ENCODE measurements around the gene CNNM2. TPM values are rescaled to one million over a fixed set of nuclear protein-coding genes. Genes with fewer than 3 reads are reported as not detected.

The CNNM2 gene
- 4.0 and 5.7 TPM in 2 replicates for total RNA-seq (2014; rRNA removed; shearing (Covaris generic))
- polyA plus RNA-seq (2016; fragmentation: Nextera tagmentation; extraction: Ambion mirVana): 1.0 and 1.3 TPM in 2 replicates

- 1 to 2% methylated on average over 69 to 78 of the region's 80 CpGs for WGBS, 2 experiments (ENCODE audit: low coverage in 1 of 2, low lambda C conversion rate in 2 of 2, missing lambda C conversion rate in 2 of 2)
- Histone ChIP-seq H3K4me1 (ENCODE audit: insufficient read depth) (no peaks in the 10 kb centered on the region), H3F3A (ENCODE audit: insufficient read depth) (no peaks in the 10 kb centered on the region), H3K36me3 (ENCODE audit: low read depth) (no peaks in the 10 kb centered on the region), H3K27me3 (replicated peaks; ENCODE audit: insufficient read depth) (no peaks in the 10 kb centered on the region), H2AFZ (peak within 1 kb of the TSS; percentile 97), H3K9ac (peak within 1 kb of the TSS; percentile 81), H3K9me2 (ENCODE audit: insufficient read depth) (no peaks in the 10 kb centered on the region), H3K4me3 (peak within 1 kb of the TSS; percentile 87), H4K20me1 (ENCODE audit: insufficient read depth) (no peaks in the 10 kb centered on the region), H3K27ac (peak within 1 kb of the TSS; percentile 69), H3K9me3 (ENCODE audit: low read depth) (no peaks in the 10 kb centered on the region), H3K4me2 (ENCODE audit: unreplicated experiment) (peak within 1 kb of the TSS; percentile 99), H3K79me2 (ENCODE audit: insufficient read depth) (no peaks in the 10 kb centered on the region)
- peak; percentile 100 for DNase-seq
- TF ChIP-seq EZH2phosphoT487 (IDR thresholded peaks at IDR 0.05; ENCODE audit: insufficient read depth, low read depth) (no peak), EZH2 (IDR thresholded peaks at IDR 0.05; ENCODE audit: insufficient read depth, poor library complexity, severe bottlenecking) (no peak)
- in situ Hi-C loops (cut with MboI): loop anchor here (10.0 kb wide), 1 partner anchor 317 kb away; no protein-coding TSS in a partner anchor
Observed at GRCh38 chr10:102917962-102918816, at the start of gene CNNM2. CNNM2 (plus strand) TSS chr10:102918294; CDS start chr10:102918481, 187 bp downstream.

- Histone ChIP-seq H3K4me2 (ENCODE audit: unreplicated experiment) (peak overlapping the region; percentile 86), H3K9me2 (ENCODE audit: insufficient read depth) (no peaks in the 10 kb centered on the region), H3K4me1 (ENCODE audit: insufficient read depth) (no peaks in the 10 kb centered on the region), H3K79me2 (ENCODE audit: insufficient read depth) (no peaks in the 10 kb centered on the region), H3K27me3 (replicated peaks; ENCODE audit: insufficient read depth) (no peaks in the 10 kb centered on the region), H3K4me3 (peak overlapping the region; percentile 68), H2AFZ (peak overlapping the region; percentile 79), H3K27ac (no peak overlapping the region), H3K9me3 (ENCODE audit: low read depth) (no peaks in the 10 kb centered on the region), H3K36me3 (ENCODE audit: low read depth) (no peaks in the 10 kb centered on the region), H3F3A (ENCODE audit: insufficient read depth) (no peaks in the 10 kb centered on the region), H4K20me1 (ENCODE audit: insufficient read depth) (no peaks in the 10 kb centered on the region), H3K9ac (peak overlapping the region; percentile 61)
- in situ Hi-C loops (cut with MboI): no loop called here
- TF ChIP-seq EZH2phosphoT487 (IDR thresholded peaks at IDR 0.05; ENCODE audit: insufficient read depth, low read depth): no peak
- TF ChIP-seq EZH2 (IDR thresholded peaks at IDR 0.05; ENCODE audit: insufficient read depth, poor library complexity, severe bottlenecking): no peak
- DNase-seq: peak; percentile 5
- 47 to 50% methylated on average over 5 of the region's 5 CpGs for WGBS, 2 experiments (ENCODE audit: low coverage in 1 of 2, low lambda C conversion rate in 2 of 2, missing lambda C conversion rate in 2 of 2)
Observed at GRCh38 chr10:102868911-102869257, 49.2 kb upstream of the CNNM2 start.

DNA sequence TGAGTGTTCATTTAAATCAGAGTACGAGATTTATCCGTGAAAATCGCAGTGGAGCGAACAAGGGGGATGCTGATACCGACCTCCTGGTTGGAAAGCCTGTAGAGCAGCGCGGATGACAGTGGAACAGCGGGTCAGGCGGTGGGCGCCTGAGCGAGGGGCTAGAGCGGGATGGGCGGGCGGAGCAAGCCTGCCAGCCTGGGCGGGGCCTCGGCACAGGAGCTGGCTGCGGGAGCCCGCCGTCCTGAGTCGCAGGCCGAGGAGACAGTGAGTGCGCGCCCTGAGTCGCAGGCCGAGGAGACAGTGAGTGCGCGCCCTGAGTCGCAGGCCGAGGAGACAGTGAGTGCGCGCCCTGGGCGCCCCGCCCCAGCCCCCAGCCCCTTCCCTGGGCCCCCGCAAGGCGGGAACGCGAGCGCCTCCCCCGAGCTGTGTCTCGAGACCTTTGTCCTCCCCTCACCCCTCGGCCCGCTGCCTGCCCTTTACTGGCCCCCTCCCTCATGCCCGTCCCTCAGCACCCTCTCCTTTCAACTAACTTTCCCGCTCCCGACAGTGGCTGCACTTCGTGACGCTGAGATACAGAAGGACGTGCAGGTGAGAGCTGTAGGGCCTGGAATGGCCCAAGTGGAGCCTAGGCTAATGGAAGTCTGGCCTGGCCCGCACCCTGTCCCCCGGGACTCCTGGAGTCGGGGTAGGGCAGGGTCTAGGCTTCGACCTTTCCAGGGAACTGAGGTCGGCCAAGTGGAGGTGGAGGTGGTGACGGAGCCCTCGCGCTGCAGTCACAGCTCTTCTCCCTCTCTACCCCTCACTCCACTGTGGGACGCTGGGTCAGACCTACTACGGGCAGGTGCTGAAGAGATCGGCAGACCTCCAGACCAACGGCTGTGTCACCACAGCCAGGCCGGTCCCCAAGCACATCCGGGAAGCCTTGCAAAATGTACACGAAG, 48.6 kb upstream of the CNNM2 start, which contains the start of gene AS3MT:
Gene AS3MT, plus strand, starts transcription at position 213 of the 941 bp plus-strand sequence. Its CDS starts 123 bp downstream, at position 336.
- Histone ChIP-seq H3K9me3 (ENCODE audit: low read depth) (no peaks in the 10 kb centered on the region), H4K20me1 (ENCODE audit: insufficient read depth) (no peaks in the 10 kb centered on the region), H3K27me3 (replicated peaks; ENCODE audit: insufficient read depth) (no peaks in the 10 kb centered on the region), H2AFZ (peak within 1 kb of the TSS; percentile 79), H3K27ac (no peak within 1 kb of the TSS), H3K4me3 (peak within 1 kb of the TSS; percentile 68), H3K79me2 (ENCODE audit: insufficient read depth) (no peaks in the 10 kb centered on the region), H3K4me1 (ENCODE audit: insufficient read depth) (no peaks in the 10 kb centered on the region), H3K9me2 (ENCODE audit: insufficient read depth) (no peaks in the 10 kb centered on the region), H3K36me3 (ENCODE audit: low read depth) (no peaks in the 10 kb centered on the region), H3F3A (ENCODE audit: insufficient read depth) (no peaks in the 10 kb centered on the region), H3K4me2 (ENCODE audit: unreplicated experiment) (peak within 1 kb of the TSS; percentile 86), H3K9ac (peak within 1 kb of the TSS; percentile 61)
- TF ChIP-seq EZH2 (IDR thresholded peaks at IDR 0.05; ENCODE audit: insufficient read depth, poor library complexity, severe bottlenecking) (no peak), EZH2phosphoT487 (IDR thresholded peaks at IDR 0.05; ENCODE audit: insufficient read depth, low read depth) (no peak)
- in situ Hi-C loops (cut with MboI): no loop called here
- DNase-seq: peak; percentile 53
- WGBS, 2 experiments (ENCODE audit: low coverage in 1 of 2, low lambda C conversion rate in 2 of 2, missing lambda C conversion rate in 2 of 2): 6 to 9% methylated on average over 37 to 53 of the region's 63 CpGs

DNA sequence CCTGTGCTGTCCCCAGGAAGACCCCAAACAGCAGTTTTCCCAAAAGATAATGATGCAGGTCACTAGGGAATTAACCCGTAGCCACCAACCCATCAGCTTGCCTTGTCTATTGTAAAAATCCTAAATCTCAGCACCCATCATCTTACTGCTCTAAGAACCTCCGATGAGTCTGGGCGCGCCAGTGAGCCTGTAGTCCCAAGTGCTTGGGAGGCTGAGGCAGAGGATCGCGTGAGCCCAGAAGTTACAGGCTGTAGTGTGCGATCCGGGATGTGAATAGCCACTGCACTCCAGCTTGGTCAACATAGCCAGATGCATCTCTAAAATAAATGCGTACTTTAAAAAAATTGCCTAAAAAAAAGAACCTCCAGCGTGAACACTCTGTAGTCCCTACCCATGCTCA, 47.9 kb upstream of the CNNM2 start:
- no peak overlapping the region for H3K9ac ChIP-seq
- DNase-seq: no peak
- no peaks in the 10 kb centered on the region for H3K4me1 ChIP-seq (ENCODE audit: insufficient read depth)
- H3K36me3 ChIP-seq (ENCODE audit: low read depth): no peaks in the 10 kb centered on the region
- no peaks in the 10 kb centered on the region for H3K9me3 ChIP-seq (ENCODE audit: low read depth)
- no peaks in the 10 kb centered on the region for H4K20me1 ChIP-seq (ENCODE audit: insufficient read depth)
- WGBS, 2 experiments (ENCODE audit: low coverage in 1 of 2, low lambda C conversion rate in 2 of 2, missing lambda C conversion rate in 2 of 2): 82% methylated on average over 10 of the region's 10 CpGs
- H3K79me2 ChIP-seq (ENCODE audit: insufficient read depth): no peaks in the 10 kb centered on the region
- H3K4me2 ChIP-seq (ENCODE audit: unreplicated experiment): no peak overlapping the region
- TF ChIP-seq EZH2phosphoT487 (IDR thresholded peaks at IDR 0.05; ENCODE audit: insufficient read depth, low read depth) (no peak), EZH2 (IDR thresholded peaks at IDR 0.05; ENCODE audit: insufficient read depth, poor library complexity, severe bottlenecking) (no peak)
- no peaks in the 10 kb centered on the region for H3F3A ChIP-seq (ENCODE audit: insufficient read depth)
- H3K9me2 ChIP-seq (ENCODE audit: insufficient read depth): no peaks in the 10 kb centered on the region
- H3K27ac ChIP-seq: no peak overlapping the region
- no peak overlapping the region for H3K4me3 ChIP-seq
- H3K27me3 ChIP-seq (replicated peaks; ENCODE audit: insufficient read depth): no peaks in the 10 kb centered on the region
- in situ Hi-C loops (cut with MboI): no loop called here
- H2AFZ ChIP-seq: peak overlapping the region; percentile 79
